HEK293 (cell line): ENCODE measurements around the gene ULBP3.

Source experiments
- CTCF ChIP-seq: fragments of 450-650 bp; formaldehyde crosslinking; IDR thresholded peaks from 2 replicates; pipeline ENCODE4 v1.5.1; 2016; ENCODE audit warnings: missing biosample characterization, missing genetic modification characterization
- HOXD13 ChIP-seq: sonication (generic); formaldehyde crosslinking; IDR thresholded peaks from 2 replicates; pipeline ENCODE4 v1.8.0; 2022; ENCODE audit warnings: missing genetic modification reagents, borderline replicate concordance
- SP2 ChIP-seq: fragments of 450-650 bp; formaldehyde crosslinking; IDR thresholded peaks from 2 replicates; pipeline ENCODE4 v1.5.1; 2016; ENCODE audit warnings: missing biosample characterization, missing genetic modification characterization
- YY1 ChIP-seq: fragments of 450-650 bp; formaldehyde crosslinking; IDR thresholded peaks from 2 replicates; pipeline ENCODE4 v1.5.1; 2018; ENCODE audit warnings: missing biosample characterization, missing genetic modification characterization
- ZBTB7A ChIP-seq: fragments of 450-650 bp; formaldehyde crosslinking; IDR thresholded peaks from 2 replicates; pipeline ENCODE4 v1.5.1; 2016; ENCODE audit warnings: low read depth, missing biosample characterization, missing genetic modification characterization
- ZNF510 ChIP-seq: fragments of 450-650 bp; formaldehyde crosslinking; IDR thresholded peaks from 2 replicates; pipeline ENCODE4 v1.5.1; 2018; ENCODE audit warnings: mild to moderate bottlenecking, missing genetic modification characterization, missing biosample characterization; ENCODE audit not compliant: insufficient replicate concordance
- ZNF626 ChIP-seq: fragments of 450-650 bp; sonication (Bioruptor Pico); formaldehyde crosslinking; IDR thresholded peaks from 2 replicates; pipeline ENCODE4 v1.5.1; 2018; ENCODE audit warnings: missing biosample characterization, missing genetic modification characterization, inconsistent platforms

- TF ChIP-seq ZBTB7A (tag by site-specific recombination), result no peak
- no peak for TF ChIP-seq YY1 (tag by site-specific recombination)
- TF ChIP-seq CTCF (tag by site-specific recombination), result no peak
- TF ChIP-seq SP2, result no peak
- no peak for TF ChIP-seq ZNF626 (tag by site-specific recombination)
- TF ChIP-seq ZNF510 (tag by site-specific recombination), result no peak
- no peak for TF ChIP-seq HOXD13
Observed at GRCh38 chr6:150024646-150025155, 44.2 kb downstream of the ULBP3 start.
